Measurements from ENCODE around the gene TAF7L.
"Not testable (repeated sequence)": the region's sequence is repeated elsewhere in the genome, so short reads cannot be mapped to it uniquely, and the experiment has no call there.

Gene TAF7L, protein sequence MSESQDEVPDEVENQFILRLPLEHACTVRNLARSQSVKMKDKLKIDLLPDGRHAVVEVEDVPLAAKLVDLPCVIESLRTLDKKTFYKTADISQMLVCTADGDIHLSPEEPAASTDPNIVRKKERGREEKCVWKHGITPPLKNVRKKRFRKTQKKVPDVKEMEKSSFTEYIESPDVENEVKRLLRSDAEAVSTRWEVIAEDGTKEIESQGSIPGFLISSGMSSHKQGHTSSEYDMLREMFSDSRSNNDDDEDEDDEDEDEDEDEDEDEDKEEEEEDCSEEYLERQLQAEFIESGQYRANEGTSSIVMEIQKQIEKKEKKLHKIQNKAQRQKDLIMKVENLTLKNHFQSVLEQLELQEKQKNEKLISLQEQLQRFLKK

DNA sequence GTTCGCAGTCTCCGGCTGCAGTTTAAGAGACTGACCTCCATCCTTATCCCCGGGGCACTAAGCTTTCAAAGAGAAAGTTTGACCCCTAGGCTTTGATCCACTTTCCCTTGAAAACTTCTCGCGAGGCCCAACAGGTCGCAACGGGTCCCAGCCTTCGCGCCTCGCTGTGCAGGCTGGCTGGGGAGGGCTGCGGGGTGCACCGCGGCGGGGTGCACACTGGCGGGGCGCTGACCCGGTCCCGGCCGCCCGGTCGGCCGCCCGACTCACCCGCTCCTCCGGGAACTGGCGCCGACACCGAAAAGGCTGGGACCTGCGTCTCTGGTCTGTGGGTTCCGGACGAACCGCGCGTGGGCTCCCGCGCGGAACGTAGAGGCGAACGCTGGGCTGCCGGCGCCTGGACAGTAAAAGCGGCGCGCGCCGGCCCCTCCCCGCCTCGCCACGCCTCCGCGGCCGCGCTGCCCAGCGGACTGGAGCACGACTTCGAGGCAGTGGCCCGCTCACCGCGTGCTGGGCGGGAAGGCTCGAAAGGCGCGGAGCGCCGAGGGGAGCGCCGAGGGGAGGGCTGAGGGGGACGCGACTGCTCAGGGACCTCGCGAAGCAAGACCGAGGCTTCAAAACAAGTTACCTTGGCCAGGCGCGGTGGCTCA lies at the start of gene TAF7L:
TAF7L (minus strand) TSS at position 378 of the 647 bp plus-strand sequence. CDS start 3,791 bp downstream, outside the sequence.
- DNase-seq (ENCODE audit: extremely low read depth in 1 of 2, low read depth in 1 of 2) = no peak

GRCh38 chrX:101337776-101338271 lies 46.7 kb upstream of the TAF7L start:
- DNase-seq (ENCODE audit: extremely low read depth in 1 of 2, low read depth in 1 of 2) = no peak

GRCh38 chrX:101334310-101334709 lies 43.2 kb upstream of the TAF7L start:
- not testable (repeated sequence) for DNase-seq (ENCODE audit: extremely low read depth in 1 of 2, low read depth in 1 of 2)

GRCh38 chrX:101326600-101326999 lies 35.5 kb upstream of the TAF7L start:
- DNase-seq (ENCODE audit: extremely low read depth in 1 of 2, low read depth in 1 of 2) = not testable (repeated sequence)

- DNase-seq (ENCODE audit: extremely low read depth in 1 of 2, low read depth in 1 of 2) = no peak
Observed at GRCh38 chrX:101303790-101304189, 12.7 kb upstream of the TAF7L start.

DNA sequence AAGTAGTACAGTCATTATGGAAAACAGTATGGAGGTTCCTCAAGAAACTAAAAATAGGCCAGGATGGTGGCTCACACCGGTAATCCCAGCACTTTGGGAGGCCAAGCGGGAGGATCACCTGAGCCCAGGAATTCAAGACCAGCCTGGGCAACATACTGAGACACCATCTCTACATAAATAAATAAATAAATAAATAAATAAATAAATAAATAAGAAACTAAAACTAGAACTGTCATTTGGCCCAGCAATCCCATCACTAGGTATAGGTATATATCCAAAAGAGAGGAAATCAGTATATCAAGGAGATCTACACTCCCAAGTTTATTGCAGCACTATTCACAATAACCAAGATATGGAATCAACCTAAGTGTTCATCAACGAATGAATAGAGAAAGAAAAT lies 4.5 kb upstream of the TAF7L start:
- not testable (repeated sequence) for DNase-seq (ENCODE audit: extremely low read depth in 1 of 2, low read depth in 1 of 2)

GRCh38 chrX:101287402-101287801 lies 3.7 kb downstream of the TAF7L start:
- DNase-seq (ENCODE audit: extremely low read depth in 1 of 2, low read depth in 1 of 2) = no peak

GRCh38 chrX:101276238-101276637 lies 14.9 kb downstream of the TAF7L start:
- DNase-seq (ENCODE audit: extremely low read depth in 1 of 2, low read depth in 1 of 2) = no peak

- DNase-seq (ENCODE audit: extremely low read depth in 1 of 2, low read depth in 1 of 2) = no peak
Observed at GRCh38 chrX:101274198-101274597, 16.9 kb downstream of the TAF7L start.

DNA sequence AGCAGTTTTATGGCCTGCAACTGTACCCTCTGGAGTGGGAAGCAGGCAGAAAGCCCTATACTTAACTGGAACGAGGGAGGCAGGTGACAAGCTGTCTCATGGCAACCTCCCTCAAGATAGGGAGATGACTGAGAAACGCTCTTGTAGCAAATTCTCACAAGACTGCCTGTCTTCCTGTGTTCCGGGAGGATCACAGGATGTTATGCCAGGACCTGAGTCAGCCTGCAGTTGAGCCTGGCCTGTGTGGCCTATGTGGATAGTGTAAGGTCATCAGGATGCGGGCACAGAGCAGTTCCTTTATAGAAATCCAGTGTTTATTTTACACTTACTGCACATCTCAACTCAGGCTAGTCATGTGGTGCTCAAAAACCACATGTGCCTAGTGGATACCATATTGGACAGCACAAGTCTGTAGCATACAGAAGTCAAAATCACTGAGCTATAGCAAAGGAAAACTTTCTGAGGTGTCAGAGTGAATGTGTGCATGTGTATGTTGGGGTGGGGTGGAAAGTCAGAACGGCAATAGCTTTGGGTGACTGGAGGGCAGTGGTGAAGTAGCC lies 25.2 kb downstream of the TAF7L start:
- no peak for DNase-seq (ENCODE audit: extremely low read depth in 1 of 2, low read depth in 1 of 2)

DNA sequence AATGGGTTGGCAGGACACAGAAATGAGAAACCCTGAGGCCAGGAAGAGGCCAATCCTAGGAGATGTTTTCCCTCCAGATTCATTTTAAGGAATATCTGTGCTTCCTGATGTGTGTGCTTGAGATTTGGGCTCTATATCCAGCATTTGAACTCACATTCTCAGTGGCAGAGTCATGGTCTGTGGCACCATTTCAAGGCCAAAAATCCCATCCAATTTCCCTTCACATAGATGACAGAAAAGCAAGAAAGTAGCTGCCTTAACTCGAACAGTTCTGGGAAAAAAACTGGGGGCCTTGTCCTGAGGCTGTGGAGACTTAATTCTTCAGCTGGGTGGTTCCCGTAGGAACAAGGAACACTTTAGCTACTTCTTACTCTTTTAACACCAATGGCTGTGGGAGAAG lies 27.4 kb downstream of the TAF7L start:
- DNase-seq (ENCODE audit: extremely low read depth in 1 of 2, low read depth in 1 of 2) = no peak

DNA sequence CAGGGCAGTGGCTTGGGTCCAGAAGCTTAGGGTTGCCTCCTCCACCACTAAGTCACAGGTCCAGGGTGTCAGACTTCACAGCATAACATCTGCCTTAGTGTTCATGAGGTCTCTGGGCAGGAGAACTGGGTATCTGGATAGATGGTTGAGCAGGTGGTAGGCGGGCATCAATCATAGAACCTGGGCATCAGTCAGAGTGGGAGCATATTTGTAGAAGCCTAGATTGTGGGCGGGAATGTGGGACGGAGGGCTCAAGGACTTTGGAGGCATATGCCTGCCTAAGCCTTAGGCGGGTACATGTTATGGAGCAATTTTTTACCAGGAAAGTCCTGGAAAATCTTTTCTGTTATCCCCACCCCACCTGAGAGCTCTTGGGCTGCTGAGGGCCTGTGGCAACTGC lies 28.5 kb downstream of the TAF7L start:
- no peak for DNase-seq (ENCODE audit: extremely low read depth in 1 of 2, low read depth in 1 of 2)

GRCh38 chrX:101260435-101260834 lies 30.7 kb downstream of the TAF7L start:
- no peak for DNase-seq (ENCODE audit: extremely low read depth in 1 of 2, low read depth in 1 of 2)

DNA sequence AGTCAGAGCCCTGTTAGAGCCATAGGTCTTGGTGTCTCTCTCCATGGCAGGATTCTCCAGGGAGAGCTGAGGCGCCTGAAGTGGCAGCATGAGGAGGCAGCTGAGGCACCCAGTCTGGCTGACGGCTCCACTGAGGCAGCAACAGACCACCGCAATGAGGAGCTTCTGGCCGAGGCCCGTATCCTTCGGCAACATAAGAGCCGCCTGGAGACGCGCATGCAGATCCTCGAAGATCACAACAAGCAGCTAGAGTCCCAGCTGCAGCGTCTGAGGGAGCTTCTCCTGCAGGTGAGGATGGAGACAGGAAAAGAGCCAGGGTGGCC lies 32.9 kb downstream of the TAF7L start:
- no peak for DNase-seq (ENCODE audit: extremely low read depth in 1 of 2, low read depth in 1 of 2)

DNA sequence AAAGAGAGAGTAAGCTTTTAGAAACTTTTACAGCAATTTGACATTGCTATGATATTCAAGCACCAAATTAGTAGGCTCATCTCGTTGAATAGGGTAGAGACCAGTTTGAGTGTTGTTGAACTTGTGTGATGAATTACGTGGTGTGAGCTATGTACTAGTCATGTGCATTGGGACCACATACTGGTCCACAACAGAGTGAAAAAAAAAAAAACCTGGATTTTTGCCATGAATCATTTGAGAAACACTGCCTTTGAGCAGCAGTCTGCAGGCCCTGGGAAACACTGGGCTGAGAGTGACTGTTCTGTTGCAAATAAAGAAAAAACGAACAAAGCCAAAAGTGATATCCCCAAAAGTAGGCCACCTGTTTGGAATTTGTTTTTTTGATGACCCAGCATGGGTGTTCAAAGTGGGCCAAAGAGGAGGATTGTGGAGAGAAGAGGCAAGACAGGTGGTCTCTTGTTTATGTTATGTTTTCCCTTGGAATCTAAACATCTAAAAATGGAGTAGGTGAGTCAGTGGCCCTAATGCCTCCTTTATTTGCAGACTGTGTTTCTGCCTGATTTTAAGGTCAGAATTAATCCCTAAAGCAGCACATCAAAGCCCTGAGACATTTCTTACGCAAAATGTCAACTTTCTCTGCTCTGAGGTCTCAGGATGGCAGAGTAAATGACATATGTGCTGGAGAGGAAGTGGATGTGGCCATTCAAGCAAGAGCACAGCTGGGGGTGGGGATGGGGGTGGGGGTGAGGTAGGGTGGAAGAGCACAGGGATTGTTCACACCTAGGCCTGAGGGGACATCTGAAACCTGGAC lies 33.5 kb downstream of the TAF7L start:
- DNase-seq (ENCODE audit: extremely low read depth in 1 of 2, low read depth in 1 of 2) = no peak

DNA sequence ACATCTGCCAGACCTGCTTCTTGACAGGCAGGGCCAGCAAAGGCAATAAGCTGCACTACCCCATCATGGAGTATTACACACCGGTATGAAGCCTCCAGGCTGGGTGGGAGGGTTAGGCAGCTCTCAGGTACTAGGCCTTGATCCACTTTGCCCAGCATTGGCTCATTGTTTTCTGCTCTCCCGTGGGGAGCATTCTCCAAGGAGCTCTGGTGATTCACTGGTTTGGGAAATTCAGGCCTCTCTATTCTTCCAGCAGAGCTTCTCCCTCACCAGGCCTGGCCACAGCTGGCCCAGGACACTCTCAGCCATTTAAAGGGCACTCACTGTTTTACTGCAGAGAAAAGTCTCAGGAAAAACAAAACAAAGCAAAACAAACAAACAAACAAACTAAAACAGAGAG lies 38.5 kb downstream of the TAF7L start:
- DNase-seq (ENCODE audit: extremely low read depth in 1 of 2, low read depth in 1 of 2) = no peak

DNA sequence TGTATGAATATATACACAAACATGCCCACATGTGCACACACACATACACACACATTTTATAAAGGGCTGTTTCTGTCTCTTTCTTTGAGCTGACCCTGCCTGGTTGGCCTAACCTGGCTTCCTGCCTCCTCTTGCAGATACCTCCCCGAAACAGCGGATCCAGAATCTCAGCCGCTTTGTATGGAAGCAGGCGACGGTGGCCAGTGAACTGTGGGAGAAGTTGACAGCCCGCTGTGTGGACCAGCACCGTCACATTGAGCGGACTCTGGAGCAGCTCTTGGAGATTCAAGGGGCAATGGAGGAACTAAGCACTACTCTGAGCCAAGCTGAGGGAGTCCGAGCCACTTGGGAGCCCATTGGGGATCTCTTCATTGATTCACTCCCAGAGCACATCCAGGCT lies 49.6 kb downstream of the TAF7L start:
- no peak for DNase-seq (ENCODE audit: extremely low read depth in 1 of 2, low read depth in 1 of 2)

DNA sequence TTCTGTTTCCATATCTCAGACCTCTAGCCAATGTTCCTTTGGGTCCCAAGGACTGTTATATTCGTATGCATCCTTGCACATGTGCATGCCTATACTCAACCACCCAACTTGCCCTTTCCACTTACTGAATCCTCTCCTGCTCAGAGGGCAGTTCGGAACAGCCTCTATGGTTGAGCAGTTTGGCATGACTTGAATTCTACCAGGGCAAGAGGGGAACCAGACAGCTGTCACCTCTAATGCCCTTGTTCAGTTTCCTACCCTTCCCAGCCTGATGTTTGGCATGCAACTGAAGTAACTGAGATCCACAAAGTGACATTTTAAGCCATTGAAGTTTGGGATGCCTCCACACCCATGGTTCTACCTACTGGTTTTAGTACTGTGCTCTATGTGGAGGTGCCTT lies 54.1 kb downstream of the TAF7L start:
- DNase-seq (ENCODE audit: extremely low read depth in 1 of 2, low read depth in 1 of 2) = no peak

GRCh38 chrX:101232316-101232715 lies 58.8 kb downstream of the TAF7L start:
- no peak for DNase-seq (ENCODE audit: extremely low read depth in 1 of 2, low read depth in 1 of 2)

DNA sequence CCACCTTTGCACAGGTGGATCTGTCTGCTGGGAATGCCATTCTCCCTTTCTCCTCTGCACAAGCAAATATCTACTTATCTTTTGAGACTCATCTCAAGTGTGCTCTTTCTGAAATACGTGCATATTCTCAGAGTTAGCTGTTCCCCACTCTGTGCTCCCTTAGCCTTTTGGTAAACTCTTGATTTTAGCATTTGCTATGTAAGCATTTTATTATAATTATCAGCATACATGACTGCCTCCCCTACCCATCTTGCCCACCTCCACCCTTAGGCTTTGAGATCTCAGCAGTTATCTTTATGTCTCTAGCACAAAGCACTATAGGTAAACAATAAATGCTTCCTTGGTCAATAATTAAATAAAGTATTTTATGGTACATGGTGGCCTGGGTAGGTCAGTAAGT lies 60.1 kb downstream of the TAF7L start:
- DNase-seq (ENCODE audit: extremely low read depth in 1 of 2, low read depth in 1 of 2) = no peak

GRCh38 chrX:101230636-101231035 lies 60.5 kb downstream of the TAF7L start:
- no peak for DNase-seq (ENCODE audit: extremely low read depth in 1 of 2, low read depth in 1 of 2)
